Measurements from ENCODE around the gene DLG2.

DNA sequence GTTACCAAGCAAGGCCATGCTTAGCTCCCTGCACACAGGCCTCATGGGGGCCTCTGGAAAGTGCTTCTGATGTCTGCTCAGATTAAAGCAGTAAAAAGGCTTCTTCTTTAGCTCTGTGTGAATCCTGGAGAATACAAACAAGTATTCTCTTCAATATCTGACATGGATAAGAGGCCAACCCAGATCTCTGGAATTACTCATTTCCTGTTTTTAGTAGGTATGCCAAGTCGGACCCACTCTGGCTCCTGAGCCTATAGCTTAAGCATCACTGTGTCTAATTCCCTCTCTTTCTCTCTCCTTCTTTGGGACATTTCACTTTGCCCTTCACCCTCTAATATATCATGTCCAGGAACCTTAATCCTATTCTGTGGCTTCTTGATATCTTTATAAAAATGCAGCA is 1811.4 kb downstream of the DLG2 start:
- TF ChIP-seq CREB1 (IDR thresholded peaks at IDR 0.05; ENCODE audit: low read depth) (no peak), TCF12 (IDR thresholded peaks at IDR 0.05; ENCODE audit: low read depth) (no peak), FOXM1 (IDR thresholded peaks at IDR 0.05; ENCODE audit: borderline replicate concordance, low read depth) (no peak)
